HG03095 (cell line): Measurements from ENCODE around the gene CDRT4.
"Not testable (repeated sequence)": the region's sequence is repeated elsewhere in the genome, so short reads cannot be mapped to it uniquely, and the experiment has no call there.

Source experiments
- ATAC-seq: cut with Tn5 transposase; IDR thresholded peaks from one replicate; pipeline ENCODE4 v1.9.1; 2021; ENCODE audit warnings: moderate library complexity; ENCODE audit not compliant: unreplicated experiment

CDRT4 gene

GRCh38 chr17:15467592-15467991, at the start of gene CDRT4:
Gene CDRT4, minus strand, starts transcription at chr17:15467621. Its CDS starts 27,383 bp downstream, at chr17:15440238.
- ATAC-seq = no peak

GRCh38 chr17:15516150-15516549, 48.7 kb upstream of the CDRT4 start:
- ATAC-seq = no peak

DNA sequence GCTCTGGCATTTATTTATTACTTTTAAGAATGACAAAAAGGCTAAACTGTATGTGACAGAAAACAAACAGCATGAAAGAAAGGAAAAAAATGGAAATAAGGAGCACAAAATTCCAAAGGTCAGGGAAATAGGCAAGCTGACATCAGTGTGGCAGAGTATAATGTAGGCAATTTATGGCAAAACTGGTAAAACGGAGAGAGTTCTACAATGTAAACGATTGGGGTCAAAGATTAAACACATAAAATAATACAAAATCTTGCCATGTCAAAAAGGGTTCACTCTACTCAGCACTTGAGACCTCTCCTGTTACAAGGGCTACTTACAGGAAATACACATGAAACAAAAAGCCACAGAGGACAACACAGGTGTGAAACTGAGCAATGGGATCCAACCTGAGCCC, 47.0 kb upstream of the CDRT4 start:
- no peak for ATAC-seq

DNA sequence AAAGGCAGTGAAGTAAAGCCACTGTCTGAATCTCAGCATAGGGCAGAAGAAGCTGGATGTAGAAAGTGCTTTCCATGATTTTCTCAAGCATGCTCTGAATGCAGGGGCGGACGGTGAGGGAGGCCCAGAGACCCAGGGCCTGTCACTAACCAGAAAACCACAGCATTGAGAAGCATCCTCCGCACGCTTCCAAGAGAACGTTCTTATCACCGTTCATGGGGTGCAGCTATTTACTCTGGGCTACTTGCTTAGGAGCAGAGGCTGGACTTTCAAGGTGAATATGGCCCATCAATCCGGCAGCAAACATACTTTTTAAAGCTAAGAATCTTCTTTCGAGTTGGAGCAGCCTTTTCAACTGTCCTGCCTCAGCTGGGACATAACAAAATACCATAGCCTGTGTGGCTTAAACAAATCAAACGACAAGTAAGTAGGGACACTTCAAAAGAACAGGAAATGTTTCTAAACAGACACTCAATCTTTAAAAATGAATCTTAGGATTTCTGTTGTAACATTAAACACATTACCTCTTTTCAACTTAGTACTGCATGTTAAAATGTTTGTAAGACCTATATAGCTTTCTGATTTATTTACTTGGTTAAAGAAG, 46.5 kb upstream of the CDRT4 start:
- ATAC-seq = no peak

GRCh38 chr17:15513058-15513791, 45.8 kb upstream of the CDRT4 start:
- no peak for ATAC-seq

- no peak for ATAC-seq
These were observed 44.8 kb upstream of the CDRT4 start for GRCh38 chr17:15512071-15512709.

GRCh38 chr17:15511142-15511541, 43.7 kb upstream of the CDRT4 start:
- no peak for ATAC-seq

GRCh38 chr17:15510361-15510760, 42.9 kb upstream of the CDRT4 start:
- ATAC-seq = no peak

- ATAC-seq = no peak
These were observed 41.7 kb upstream of the CDRT4 start for GRCh38 chr17:15509095-15509494.

DNA sequence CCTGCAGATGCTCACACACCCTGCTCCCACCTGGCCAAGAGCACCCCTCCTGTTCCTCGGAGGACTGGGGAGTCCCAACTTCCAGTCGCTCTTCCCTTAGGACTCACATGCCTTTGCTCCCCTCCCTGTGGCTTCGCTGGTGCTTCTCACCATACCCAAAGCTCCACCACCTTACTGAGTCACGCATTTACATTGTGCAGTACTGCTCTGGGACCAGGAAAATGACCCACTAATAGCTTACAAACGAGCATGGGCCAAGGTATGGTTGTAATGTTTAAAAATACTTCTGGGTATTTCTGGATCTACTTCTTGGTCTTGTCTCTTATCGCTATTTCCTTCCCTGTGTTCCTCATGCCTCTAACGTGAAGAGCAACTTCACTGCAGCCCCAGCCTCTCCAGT, 41.0 kb upstream of the CDRT4 start:
- ATAC-seq = no peak

DNA sequence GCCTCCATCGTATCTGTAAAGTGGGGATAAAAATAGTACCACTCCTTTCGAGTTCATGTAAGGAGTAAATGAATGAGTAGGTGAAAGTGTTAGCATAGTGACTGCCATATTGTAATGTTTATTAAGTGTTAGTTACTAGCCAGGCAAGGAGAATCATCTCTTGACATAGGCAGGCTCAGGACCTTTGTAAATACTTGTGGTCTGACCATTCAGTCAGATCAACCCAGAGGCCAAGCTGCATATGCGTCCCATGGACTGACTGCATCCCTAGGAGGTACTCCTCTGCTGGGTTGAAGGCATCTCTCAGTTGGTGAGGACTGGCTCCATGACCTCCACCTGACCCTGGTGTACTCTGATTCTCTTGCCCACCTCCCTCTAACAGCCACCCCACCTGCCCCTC, 40.5 kb upstream of the CDRT4 start:
- no peak for ATAC-seq

DNA sequence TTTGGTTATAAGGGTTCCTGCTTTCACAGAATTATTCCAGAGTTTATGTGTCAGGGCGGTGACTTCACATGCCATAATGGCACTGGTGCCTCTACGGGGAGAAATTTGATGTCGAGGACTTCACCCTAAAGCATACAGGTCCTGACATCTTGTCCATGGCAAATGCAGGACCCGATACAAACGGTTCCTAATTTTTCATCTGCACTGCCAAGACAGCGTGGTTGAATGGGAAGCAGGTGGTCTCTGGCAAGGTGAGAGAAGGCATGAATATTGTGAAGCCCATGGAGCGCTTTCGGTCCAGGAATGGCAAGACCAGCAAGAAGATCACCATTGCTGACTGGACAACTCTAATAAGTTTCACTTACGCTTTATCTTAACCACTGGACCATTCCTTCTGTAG, 39.6 kb upstream of the CDRT4 start:
- no peak for ATAC-seq

DNA sequence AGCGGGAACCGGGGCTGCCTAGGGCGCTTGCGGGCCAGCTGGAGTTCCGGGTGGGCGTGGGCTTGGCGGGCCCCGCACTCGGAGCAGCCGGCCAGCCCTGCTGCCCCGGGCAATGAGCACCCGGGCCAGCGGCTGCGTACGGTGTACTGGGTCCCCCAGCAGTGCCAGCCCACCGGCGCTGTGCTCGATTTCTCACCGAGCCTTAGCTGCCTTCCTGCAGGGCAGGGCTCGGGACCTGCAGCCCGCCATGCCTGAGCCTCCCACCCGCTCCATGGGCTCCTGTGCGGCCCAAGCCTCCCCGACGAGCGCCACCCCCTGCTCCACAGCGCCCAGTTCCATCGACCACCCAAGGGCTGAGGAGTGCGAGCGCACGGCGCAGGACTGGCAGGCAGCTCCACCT, 38.3 kb upstream of the CDRT4 start:
- ATAC-seq = not testable (repeated sequence)

DNA sequence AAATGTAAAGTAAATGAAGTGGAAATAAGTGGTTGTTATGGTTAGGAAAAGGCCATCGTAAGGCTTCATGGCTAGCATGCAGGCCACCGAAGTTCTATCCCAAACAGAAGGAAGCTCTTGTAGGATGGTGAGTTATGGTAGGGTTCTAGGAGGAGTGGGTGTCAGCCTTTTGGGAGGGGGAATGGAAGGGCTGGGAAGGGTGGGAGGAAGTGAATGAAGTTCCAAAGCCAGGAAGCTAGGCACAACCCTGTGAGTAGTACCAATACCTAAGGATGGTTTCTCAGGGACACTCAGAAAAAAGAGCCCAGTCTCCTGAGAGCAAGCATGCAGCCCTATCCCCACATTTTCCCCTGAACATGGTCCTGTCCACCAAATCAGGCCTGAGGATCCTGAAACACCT, 36.3 kb upstream of the CDRT4 start:
- ATAC-seq = no peak

DNA sequence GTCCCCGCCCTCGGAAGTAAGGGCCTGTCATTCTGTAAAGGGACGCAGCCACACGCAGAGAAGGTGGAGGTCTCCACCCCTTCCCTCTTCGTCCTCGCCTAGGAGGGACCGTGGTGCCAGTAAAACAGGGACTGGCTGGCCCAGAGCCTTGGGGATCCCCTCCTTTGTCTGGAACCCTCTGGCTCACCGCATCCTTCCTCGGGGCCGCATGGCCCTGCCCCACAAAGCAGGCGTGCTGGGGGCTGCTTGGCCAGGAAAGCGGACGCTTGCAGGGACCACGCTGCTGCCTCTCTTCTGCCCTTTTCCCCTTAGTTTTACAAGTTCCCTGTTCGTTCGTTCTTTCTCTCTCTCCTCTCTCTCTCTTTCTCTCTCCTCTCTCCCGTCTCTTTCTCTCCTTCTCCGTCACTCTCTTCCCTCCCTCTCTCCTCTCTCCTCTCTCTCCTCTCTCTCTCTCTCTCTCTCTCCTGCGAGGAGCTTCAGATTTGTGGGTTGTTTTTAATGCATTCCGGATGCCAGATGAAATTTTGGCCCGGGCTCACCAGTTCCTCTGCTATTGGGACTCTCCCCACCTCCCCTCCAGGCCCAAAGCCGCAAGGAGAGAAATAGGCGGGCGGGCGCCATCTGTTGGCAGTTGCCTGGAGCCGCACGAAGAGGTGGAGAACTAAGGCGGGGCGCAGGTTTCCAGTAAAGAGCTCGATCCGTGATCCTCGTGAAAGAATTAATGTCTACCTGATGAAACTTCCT, 35.1 kb upstream of the CDRT4 start:
- peak; percentile 73 for ATAC-seq

DNA sequence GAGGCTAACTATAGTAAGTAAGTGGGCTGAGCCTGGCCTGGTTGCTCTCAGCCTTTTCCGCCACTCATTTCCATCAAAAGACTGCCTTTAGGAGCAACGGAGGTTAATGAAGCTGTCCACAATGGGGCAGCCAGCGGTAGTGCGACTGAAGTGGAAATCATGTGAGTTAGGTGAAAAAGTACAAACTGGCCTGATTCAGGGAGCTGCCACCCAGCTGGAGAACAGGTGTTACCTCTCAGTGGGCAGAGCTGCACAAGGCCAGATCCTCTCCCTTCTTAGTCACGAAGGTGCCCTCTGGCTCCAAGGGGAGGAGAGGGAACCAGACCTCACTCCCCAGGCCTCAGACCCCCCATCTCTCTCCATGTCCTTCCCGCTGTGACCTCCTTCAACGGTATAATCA, 34.4 kb upstream of the CDRT4 start:
- no peak for ATAC-seq

- ATAC-seq = no peak
These were observed 33.9 kb upstream of the CDRT4 start for GRCh38 chr17:15501282-15501681.

DNA sequence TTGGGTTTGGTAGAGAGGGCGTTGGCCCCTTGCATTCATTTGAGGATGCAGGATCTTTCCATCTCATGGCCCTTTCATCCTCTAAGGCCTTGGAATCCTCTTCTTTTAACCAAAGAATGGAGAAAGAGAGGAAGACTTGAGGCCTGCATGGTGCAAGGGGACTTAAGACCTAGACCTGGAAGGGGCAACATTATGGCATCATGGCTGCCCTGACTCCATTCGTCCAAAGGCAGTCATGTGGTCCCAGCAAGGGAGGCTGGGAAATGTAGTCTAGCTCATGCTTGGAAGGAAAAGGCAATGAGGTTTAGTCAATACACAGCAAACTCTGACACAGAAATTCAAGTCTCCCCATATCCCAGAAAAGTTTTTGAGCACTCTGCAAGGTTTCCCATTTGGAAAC, 30.7 kb upstream of the CDRT4 start:
- no peak for ATAC-seq

DNA sequence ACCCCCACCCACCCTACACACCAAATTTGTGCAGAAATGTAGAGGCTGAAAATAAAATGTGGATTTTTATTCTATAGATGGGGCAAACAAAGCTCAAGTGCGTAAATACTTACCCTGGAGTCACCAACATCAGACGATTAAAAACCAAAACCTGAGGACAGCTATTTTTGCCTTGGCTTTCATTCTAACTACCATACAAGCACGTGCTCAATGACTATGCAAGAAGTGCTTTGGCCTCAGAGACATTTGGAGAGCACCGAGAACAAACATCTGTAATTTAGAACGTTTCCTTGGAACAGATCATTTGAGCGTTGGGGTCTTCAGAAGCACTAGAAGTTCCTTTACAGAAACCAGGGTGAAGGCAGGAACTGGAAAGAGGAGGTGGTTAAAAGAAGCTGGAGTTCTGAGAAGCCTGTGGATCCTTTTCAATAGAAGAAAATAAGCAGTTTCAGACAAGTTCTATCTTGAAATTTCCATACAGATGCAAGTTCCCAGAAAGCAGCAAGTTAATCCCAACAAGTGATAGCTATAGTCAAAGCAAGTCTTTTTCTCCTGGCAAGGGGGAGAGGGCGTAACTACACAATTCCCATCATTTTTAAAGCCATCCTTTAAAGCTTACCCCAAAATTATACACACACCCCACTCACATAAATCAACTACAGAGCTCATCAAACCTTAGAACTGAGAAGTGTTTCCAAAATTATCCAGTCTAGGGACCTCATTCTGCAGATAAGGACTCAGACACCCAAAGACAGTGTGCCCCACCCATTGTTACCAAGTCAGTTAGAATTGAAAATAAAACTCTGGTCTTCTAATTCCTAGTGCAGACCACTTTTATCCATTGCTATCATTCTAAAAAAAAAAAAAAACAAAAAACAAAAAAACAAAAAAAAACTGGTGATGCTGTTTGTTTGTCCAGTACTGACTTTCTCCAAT, 29.6 kb upstream of the CDRT4 start:
- ATAC-seq = no peak

DNA sequence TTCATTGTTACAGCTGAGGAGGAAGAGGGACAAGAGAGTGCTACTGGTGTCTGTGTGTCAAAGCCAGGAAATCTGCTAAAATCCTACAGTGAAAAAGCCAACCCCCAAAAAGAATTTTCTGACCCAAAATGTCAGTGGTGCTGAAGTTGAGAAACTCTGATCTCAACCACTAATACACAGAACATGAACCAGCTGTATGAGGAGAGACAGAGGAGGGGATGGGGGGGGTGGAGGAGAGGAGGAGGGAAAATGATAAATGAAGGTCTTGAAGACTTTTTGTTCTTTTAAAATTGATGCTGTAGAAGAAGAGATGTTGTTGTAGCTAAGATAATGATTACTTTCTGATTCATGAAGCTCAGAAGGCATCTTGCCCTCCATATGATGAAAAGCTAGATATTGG, 27.4 kb upstream of the CDRT4 start:
- no peak for ATAC-seq

- no peak for ATAC-seq
These were observed 26.2 kb upstream of the CDRT4 start for GRCh38 chr17:15493693-15494035.
